GM21526 (cell line): Measurements from ENCODE around the gene RRBP1.

Experiments
- ATAC-seq: cut with Tn5 transposase; IDR thresholded peaks from one replicate; pipeline ENCODE4 v1.9.1; 2021; ENCODE audit warnings: moderate library complexity; ENCODE audit not compliant: unreplicated experiment, low FRiP score

Gene RRBP1

GRCh38 chr20:17590245-17590644 lies 91.8 kb downstream of the RRBP1 start:
- no peak for ATAC-seq

- no peak for ATAC-seq
These were observed 92.7 kb downstream of the RRBP1 start for GRCh38 chr20:17589161-17589834.

GRCh38 chr20:17587824-17588223 lies 94.2 kb downstream of the RRBP1 start:
- no peak for ATAC-seq

GRCh38 chr20:17587148-17587547 lies 94.9 kb downstream of the RRBP1 start:
- ATAC-seq = no peak

GRCh38 chr20:17586250-17586649 lies 95.8 kb downstream of the RRBP1 start:
- ATAC-seq = no peak

GRCh38 chr20:17584689-17585088 lies 97.4 kb downstream of the RRBP1 start:
- no peak for ATAC-seq

- ATAC-seq = no peak
These were observed 98.9 kb downstream of the RRBP1 start for GRCh38 chr20:17583126-17583525.

- no peak for ATAC-seq
These were observed 101.1 kb downstream of the RRBP1 start for GRCh38 chr20:17580895-17581294.

- no peak for ATAC-seq
These were observed 102.5 kb downstream of the RRBP1 start for GRCh38 chr20:17579369-17580039.

- ATAC-seq = no peak
These were observed 105.8 kb downstream of the RRBP1 start for GRCh38 chr20:17576215-17576614.

GRCh38 chr20:17573463-17573862 lies 108.6 kb downstream of the RRBP1 start:
- no peak for ATAC-seq

- no peak for ATAC-seq
These were observed 109.9 kb downstream of the RRBP1 start for GRCh38 chr20:17572034-17572638.

- peak; percentile 42 for ATAC-seq
These were observed 110.9 kb downstream of the RRBP1 start for GRCh38 chr20:17571153-17571527.

GRCh38 chr20:17570347-17571152 lies 111.5 kb downstream of the RRBP1 start:
- ATAC-seq = peak; percentile 36

GRCh38 chr20:17569616-17570346 lies 112.3 kb downstream of the RRBP1 start, which contains the start of gene DSTN:
TSS of gene DSTN (plus strand) at chr20:17570075. CDS start at chr20:17570209, 134 bp downstream.
- peak; percentile 85 for ATAC-seq

GRCh38 chr20:17568972-17569521 lies 113.0 kb downstream of the RRBP1 start:
- no peak for ATAC-seq

GRCh38 chr20:17568045-17568788 lies 113.8 kb downstream of the RRBP1 start:
- no peak for ATAC-seq

GRCh38 chr20:17566345-17566744 lies 115.7 kb downstream of the RRBP1 start:
- no peak for ATAC-seq

GRCh38 chr20:17565169-17565845 lies 116.7 kb downstream of the RRBP1 start:
- ATAC-seq = no peak
